Activated CD4-positive, alpha-beta memory T cell treated with anti-CD3 and anti-CD28 coated beads for 36 hours (primary cell): ENCODE measurements around the gene FRMD4A. TPM values are rescaled to one million over a fixed set of nuclear protein-coding genes. Genes with fewer than 3 reads are reported as not detected.

Experiments
- CTCF ChIA-PET: fragments of 350-600 bp; sonication (Branson Sonifier 250); formaldehyde crosslinking; loops from one replicate; lab custom pipeline; 2021; ENCODE audit warnings: antibody characterized with exemption, inconsistent platforms; lab: Charles Lee
- POLR2A ChIA-PET: fragments of 350-600 bp; sonication (Branson Sonifier 250); formaldehyde crosslinking; loops from one replicate; lab custom pipeline; 2021; ENCODE audit warnings: antibody characterized with exemption; lab: Charles Lee
- DNase-seq: peaks from one replicate; pipeline ENCODE4 v3.0.0-alpha.2; 2020
- H3K27ac Mint-ChIP-seq: one replicate; pipeline ENCODE4 v1.8.0; 2021; ENCODE audit warnings: mixed read lengths
- H3K27me3 Mint-ChIP-seq: one replicate; pipeline ENCODE4 v1.8.0; 2021; ENCODE audit warnings: mixed read lengths
- H3K36me3 Mint-ChIP-seq: one replicate; pipeline ENCODE4 v1.8.0; 2021; ENCODE audit warnings: mixed read lengths
- H3K4me1 Mint-ChIP-seq: one replicate; pipeline ENCODE4 v1.8.0; 2021; ENCODE audit warnings: low read depth, mixed read lengths
- H3K4me3 Mint-ChIP-seq: one replicate; pipeline ENCODE4 v1.8.0; 2021; ENCODE audit warnings: mild to moderate bottlenecking, mixed read lengths
- H3K9me3 Mint-ChIP-seq: one replicate; pipeline ENCODE4 v1.8.0; 2021; ENCODE audit warnings: mixed read lengths
- intact Hi-C: fragments of 100-400 bp; cut with micrococcal nuclease; formaldehyde crosslinking; loops from one replicate; pipeline ENCODE4 v1.15.1; 2023
- total RNA-seq, 2 experiments: library from RNA; stranded (reverse); gene quantifications; one replicate each; pipeline ENCODE4 v1.2.3, GENCODE V29; 2021

The FRMD4A gene
- total RNA-seq, 2 experiments from 2014 or later: 0.31 to 1.7 TPM

GRCh38 chr10:14362104-14362503 lies 31.4 kb upstream of the FRMD4A start:
- no peaks in the 10 kb centered on the region for H3K9me3 Mint-ChIP-seq
- CTCF ChIA-PET: no interaction called here

DNA sequence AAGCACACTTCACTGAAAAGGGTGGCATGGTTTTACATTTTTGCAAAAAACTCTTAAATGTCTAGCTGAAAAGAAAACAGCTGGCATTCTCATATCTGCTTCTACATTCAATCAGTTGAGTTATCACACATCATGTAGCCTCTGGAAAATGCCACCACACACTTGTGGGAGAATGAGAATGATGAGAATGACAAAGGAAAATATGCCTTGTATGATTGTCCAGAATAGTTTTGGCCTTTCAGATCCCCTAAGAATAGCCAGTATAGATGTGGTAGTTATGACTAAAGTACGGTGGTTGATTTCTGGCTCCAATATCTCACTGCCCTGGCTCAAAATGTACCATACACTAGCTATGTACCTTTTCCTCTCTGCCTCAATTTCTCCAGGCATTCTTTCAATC lies 30.2 kb upstream of the FRMD4A start:
- ChIA-PET CTCF (no interaction called here), POLR2A (no interaction called here)
- intact Hi-C loops: no loop called here
- Mint-ChIP-seq H3K36me3 (no peaks in the 10 kb centered on the region), H3K4me3 (no peak overlapping the region), H3K9me3 (no peaks in the 10 kb centered on the region), H3K27me3 (peaks cover 3% of the 10 kb centered on the region), H3K27ac (no peak overlapping the region), H3K4me1 (no peaks in the 10 kb centered on the region)
- DNase-seq: no peak

More at GRCh38 chr10:14362104-14362503, 31.4 kb upstream of the FRMD4A start:
- H3K4me1 Mint-ChIP-seq: no peaks in the 10 kb centered on the region
- POLR2A ChIA-PET: no interaction called here
- DNase-seq: no peak
- no peaks in the 10 kb centered on the region for H3K36me3 Mint-ChIP-seq
- no peak overlapping the region for H3K4me3 Mint-ChIP-seq
- no peak overlapping the region for H3K27ac Mint-ChIP-seq
- H3K27me3 Mint-ChIP-seq: peaks cover 3% of the 10 kb centered on the region
- intact Hi-C loops: no loop called here

- ChIA-PET POLR2A (no interaction called here), CTCF (no interaction called here)
These were observed 29.8 kb upstream of the FRMD4A start for GRCh38 chr10:14360515-14360914.

DNA sequence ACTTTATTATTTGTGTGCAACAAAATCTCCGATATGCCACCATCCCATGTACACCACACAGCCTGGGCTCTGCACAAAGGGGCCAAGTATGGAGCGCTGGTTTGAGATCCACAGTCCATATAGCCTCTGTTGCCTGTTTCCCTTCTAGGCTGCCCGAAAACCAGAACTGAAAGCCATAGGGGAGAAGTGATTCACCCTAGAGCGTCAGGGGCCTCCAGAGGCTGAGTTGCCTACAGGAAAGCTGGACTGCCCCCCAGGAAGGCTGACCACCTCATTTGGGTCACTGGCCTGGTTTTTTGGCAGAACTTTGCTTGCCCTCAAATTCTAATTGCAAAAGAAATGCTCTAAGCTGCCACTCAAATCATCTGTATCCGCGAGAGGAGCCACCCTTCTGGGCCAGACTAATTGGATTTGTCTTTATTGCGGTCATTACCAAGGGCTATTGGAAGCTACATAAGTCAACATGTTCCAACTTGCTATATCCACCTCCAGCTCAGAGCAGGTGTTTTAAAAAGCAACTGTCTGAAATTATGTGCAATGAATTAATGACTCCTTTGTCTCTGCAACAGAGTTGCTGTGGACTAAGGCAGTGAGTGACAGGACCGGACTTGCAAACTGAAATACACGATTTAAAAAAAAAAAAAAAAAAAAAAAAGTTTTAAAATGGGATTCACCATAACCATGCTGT lies 28.3 kb upstream of the FRMD4A start:
- Mint-ChIP-seq H3K27me3 (peaks cover 11% of the 10 kb centered on the region), H3K4me3 (no peak overlapping the region), H3K36me3 (no peaks in the 10 kb centered on the region), H3K27ac (no peak overlapping the region), H3K4me1 (no peaks in the 10 kb centered on the region), H3K9me3 (no peaks in the 10 kb centered on the region)
- ChIA-PET POLR2A (no interaction called here), CTCF (no interaction called here)
- no peak for DNase-seq
- intact Hi-C loops: no loop called here

More at GRCh38 chr10:14360515-14360914, 29.8 kb upstream of the FRMD4A start:
- no peaks in the 10 kb centered on the region for H3K36me3 Mint-ChIP-seq
- H3K27me3 Mint-ChIP-seq: peaks cover 4% of the 10 kb centered on the region
- DNase-seq: no peak
- no peak overlapping the region for H3K4me3 Mint-ChIP-seq
- H3K27ac Mint-ChIP-seq: no peak overlapping the region
- no peaks in the 10 kb centered on the region for H3K9me3 Mint-ChIP-seq
- H3K4me1 Mint-ChIP-seq: no peaks in the 10 kb centered on the region
- intact Hi-C loops: no loop called here

DNA sequence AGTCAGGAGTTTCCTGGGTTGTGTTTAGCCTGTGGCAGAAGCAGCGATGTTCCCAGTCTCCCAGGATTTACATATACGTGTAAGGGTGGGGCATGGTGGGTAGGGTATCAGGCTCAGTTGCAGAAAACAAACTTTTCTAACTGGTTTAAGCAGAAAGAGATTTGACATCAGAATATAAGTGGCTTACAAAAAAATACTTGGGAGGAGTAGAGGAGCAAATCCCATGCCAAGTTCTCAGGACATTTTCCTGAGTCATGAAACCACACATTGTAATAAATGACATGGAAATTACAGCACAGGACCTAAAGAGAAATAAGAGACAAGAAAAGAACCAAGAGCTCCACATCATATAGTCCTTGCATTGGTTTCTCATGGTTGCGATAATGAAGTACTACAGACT lies 26.2 kb upstream of the FRMD4A start:
- Mint-ChIP-seq H3K4me1 (no peaks in the 10 kb centered on the region), H3K27ac (no peak overlapping the region), H3K4me3 (no peak overlapping the region), H3K36me3 (no peaks in the 10 kb centered on the region), H3K9me3 (no peaks in the 10 kb centered on the region), H3K27me3 (peaks cover 10% of the 10 kb centered on the region)
- intact Hi-C loops: no loop called here
- POLR2A ChIA-PET: no interaction called here
- DNase-seq: no peak
- CTCF ChIA-PET: no interaction called here

DNA sequence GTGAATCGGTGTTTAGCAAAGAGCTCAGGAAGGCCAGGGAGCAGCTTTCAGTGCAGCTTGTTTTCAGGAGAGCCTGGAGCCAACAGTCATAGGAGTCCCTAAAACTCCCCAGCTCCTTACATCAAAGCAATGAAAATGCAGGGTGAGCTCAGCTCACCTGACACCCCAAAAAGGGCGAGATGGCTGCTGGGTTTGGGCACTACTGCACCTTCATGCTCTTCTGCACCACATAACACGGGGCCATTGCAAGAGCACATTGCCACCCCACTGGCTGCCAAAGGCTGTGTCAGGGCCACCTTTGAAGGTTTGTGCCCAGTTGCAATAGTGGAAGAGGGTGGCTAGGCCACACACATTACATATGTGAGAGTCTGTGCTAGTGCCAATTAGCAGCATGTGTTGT lies 25.0 kb upstream of the FRMD4A start:
- Mint-ChIP-seq H3K36me3 (no peaks in the 10 kb centered on the region), H3K27ac (no peak overlapping the region), H3K27me3 (peaks cover 8% of the 10 kb centered on the region), H3K4me1 (no peaks in the 10 kb centered on the region), H3K4me3 (no peak overlapping the region), H3K9me3 (no peaks in the 10 kb centered on the region)
- intact Hi-C loops: no loop called here
- CTCF ChIA-PET: no interaction called here
- POLR2A ChIA-PET: no interaction called here
- no peak for DNase-seq

- POLR2A ChIA-PET: no interaction called here
- Mint-ChIP-seq H3K4me1 (no peaks in the 10 kb centered on the region), H3K27ac (no peak overlapping the region), H3K4me3 (no peak overlapping the region), H3K36me3 (no peaks in the 10 kb centered on the region), H3K27me3 (peaks cover 13% of the 10 kb centered on the region), H3K9me3 (no peaks in the 10 kb centered on the region)
- CTCF ChIA-PET: no interaction called here
- no peak for DNase-seq
- intact Hi-C loops: no loop called here
These were observed 22.7 kb upstream of the FRMD4A start for GRCh38 chr10:14353291-14353913.

- no peak overlapping the region for H3K27ac Mint-ChIP-seq
- H3K4me3 Mint-ChIP-seq: no peak overlapping the region
- CTCF ChIA-PET: no interaction called here
- intact Hi-C loops: no loop called here
- no peaks in the 10 kb centered on the region for H3K36me3 Mint-ChIP-seq
- no peaks in the 10 kb centered on the region for H3K9me3 Mint-ChIP-seq
- no peak for DNase-seq
- no peaks in the 10 kb centered on the region for H3K4me1 Mint-ChIP-seq
- POLR2A ChIA-PET: no interaction called here
- H3K27me3 Mint-ChIP-seq: peaks cover 8% of the 10 kb centered on the region
These were observed 19.3 kb upstream of the FRMD4A start for GRCh38 chr10:14350006-14350405.

DNA sequence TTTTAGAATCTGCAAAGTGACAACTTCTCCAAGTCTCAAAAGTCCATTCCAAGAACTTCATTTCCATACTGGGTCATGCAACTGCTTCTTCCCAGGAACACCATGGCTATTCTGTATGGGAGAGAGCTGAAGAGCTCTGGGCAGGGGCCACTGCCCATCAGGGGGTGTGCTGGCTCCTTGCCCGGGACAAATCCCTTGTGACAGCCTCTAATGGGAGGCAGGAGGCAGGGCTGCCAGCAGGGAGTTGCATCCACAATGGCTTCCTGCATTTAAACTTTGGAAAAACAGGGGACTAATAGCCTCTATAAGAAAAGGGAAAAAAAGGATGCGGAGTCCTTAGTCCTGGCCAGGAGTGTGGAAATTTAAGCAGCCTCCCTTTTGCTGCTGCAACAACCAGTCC lies 18.4 kb upstream of the FRMD4A start:
- no peaks in the 10 kb centered on the region for H3K36me3 Mint-ChIP-seq
- ChIA-PET POLR2A (no interaction called here), CTCF (no interaction called here)
- H3K4me1 Mint-ChIP-seq: no peaks in the 10 kb centered on the region
- H3K27me3 Mint-ChIP-seq: peaks cover 7% of the 10 kb centered on the region
- H3K4me3 Mint-ChIP-seq: no peak overlapping the region
- DNase-seq: no peak
- H3K27ac Mint-ChIP-seq: no peak overlapping the region
- H3K9me3 Mint-ChIP-seq: no peaks in the 10 kb centered on the region
- intact Hi-C loops: no loop called here

DNA sequence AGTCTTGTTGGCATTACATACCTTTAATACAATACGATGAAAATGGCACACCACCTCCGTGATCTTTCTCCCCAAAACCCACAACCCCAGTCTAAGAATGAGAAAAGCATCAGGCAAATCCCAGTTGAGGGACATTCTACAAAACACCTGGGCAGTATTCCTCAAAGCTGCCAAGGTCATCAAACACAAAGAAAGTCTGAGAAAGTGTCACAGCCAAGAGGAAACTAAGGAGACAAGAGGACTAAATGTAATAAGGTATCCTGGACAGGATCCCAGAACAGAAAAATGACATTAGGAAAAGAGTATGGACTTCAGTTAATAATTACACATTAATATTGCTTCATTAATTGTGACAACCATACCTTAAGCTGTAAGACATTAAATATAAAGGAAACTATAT lies 14.5 kb upstream of the FRMD4A start:
- Mint-ChIP-seq H3K27me3 (peaks cover 17% of the 10 kb centered on the region), H3K4me1 (no peaks in the 10 kb centered on the region), H3K36me3 (no peaks in the 10 kb centered on the region), H3K27ac (no peak overlapping the region), H3K4me3 (no peak overlapping the region), H3K9me3 (no peaks in the 10 kb centered on the region)
- no peak for DNase-seq
- CTCF ChIA-PET: interaction anchor here (1.5 kb wide), 1 partner anchor 19 kb away, joined by 4 read pairs; no protein-coding TSS in a partner anchor
- POLR2A ChIA-PET: no interaction called here
- intact Hi-C loops: no loop called here

GRCh38 chr10:14340051-14340744 lies 9.5 kb upstream of the FRMD4A start:
- no peak for DNase-seq
- POLR2A ChIA-PET: no interaction called here
- H3K27ac Mint-ChIP-seq: no peak overlapping the region
- no peaks in the 10 kb centered on the region for H3K36me3 Mint-ChIP-seq
- intact Hi-C loops: no loop called here
- H3K4me3 Mint-ChIP-seq: no peak overlapping the region
- peaks cover 3% of the 10 kb centered on the region for H3K4me1 Mint-ChIP-seq
- CTCF ChIA-PET: interaction anchor here (1.5 kb wide), 1 partner anchor 14 kb away, joined by 4 read pairs; no protein-coding TSS in a partner anchor
- no peaks in the 10 kb centered on the region for H3K9me3 Mint-ChIP-seq
- peaks cover 24% of the 10 kb centered on the region for H3K27me3 Mint-ChIP-seq

DNA sequence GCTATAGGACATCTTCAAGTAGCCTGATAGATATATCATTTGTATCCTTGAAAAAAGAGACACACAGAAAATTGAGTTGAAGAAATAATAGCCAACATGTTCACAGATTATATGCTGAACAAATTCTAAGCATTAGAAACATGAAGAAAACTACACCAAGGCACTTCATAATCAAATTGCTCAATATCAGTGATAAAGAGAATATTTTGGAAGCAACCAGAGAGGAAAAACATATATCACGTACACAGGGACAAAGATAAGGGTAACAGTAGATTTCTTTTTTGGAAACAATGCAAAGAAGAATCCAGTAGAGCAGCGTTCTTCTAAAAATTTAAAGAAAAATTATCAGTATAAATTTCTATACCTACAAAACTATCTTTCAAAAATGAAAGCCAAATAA lies 6.0 kb upstream of the FRMD4A start:
- Mint-ChIP-seq H3K4me3 (no peak overlapping the region), H3K36me3 (no peaks in the 10 kb centered on the region), H3K9me3 (no peaks in the 10 kb centered on the region), H3K27me3 (peaks cover 15% of the 10 kb centered on the region), H3K4me1 (peaks cover 3% of the 10 kb centered on the region), H3K27ac (no peak overlapping the region)
- ChIA-PET CTCF (no interaction called here), POLR2A (no interaction called here)
- intact Hi-C loops: no loop called here
- no peak for DNase-seq
